ENCODE measurements around the gene LY6G6C. TPM values are rescaled to one million over a fixed set of nuclear protein-coding genes. Genes with fewer than 3 reads are reported as not detected.

Gene LY6G6C
- total and polyA plus RNA-seq, 2 experiments from 2014 or later = not detected

- DNase-seq (ENCODE audit: low spot score) (peak; percentile 81), ATAC-seq (peak; percentile 92)
- H3K4me1 ChIP-seq (ENCODE audit: insufficient read depth) = peaks cover 14% of the 10 kb centered on the region
- H3F3A ChIP-seq (replicated peaks; ENCODE audit: low read depth) = 0 out of 2 replicates have a peak, but pooled peaks cover 2% of the 10 kb centered on the region
- Mint-ChIP-seq H3K36me3 (ENCODE audit: low read depth) (peaks cover 6% of the 10 kb centered on the region), H3K9me3 (no peaks in the 10 kb centered on the region; the same call in 2 of the 3 replicates), H3K4me3 (peak overlapping the region; percentile 58), H3K27ac (no peak overlapping the region), H3K27me3 (ENCODE audit: insufficient read depth, low read depth, poor library complexity) (peaks cover 15% of the 10 kb centered on the region), H3K4me1 (peaks cover 24% of the 10 kb centered on the region)
- H3K27ac ChIP-seq (ENCODE audit: low read depth) = 0 out of 2 replicates have a peak overlapping the region, but pooled peaks have one; percentile 14
- H3K27me3 ChIP-seq (ENCODE audit: insufficient read depth) = no peaks in the 10 kb centered on the region
- peak overlapping the region; percentile 60 for H3K4me3 ChIP-seq
- H3K36me3 ChIP-seq (ENCODE audit: insufficient read depth) = no peaks in the 10 kb centered on the region
- peak; percentile 51 for TF ChIP-seq POLR2AphosphoS5 (IDR thresholded peaks at IDR 0.05; ENCODE audit: low read depth)
- TF ChIP-seq, protein P1, sequence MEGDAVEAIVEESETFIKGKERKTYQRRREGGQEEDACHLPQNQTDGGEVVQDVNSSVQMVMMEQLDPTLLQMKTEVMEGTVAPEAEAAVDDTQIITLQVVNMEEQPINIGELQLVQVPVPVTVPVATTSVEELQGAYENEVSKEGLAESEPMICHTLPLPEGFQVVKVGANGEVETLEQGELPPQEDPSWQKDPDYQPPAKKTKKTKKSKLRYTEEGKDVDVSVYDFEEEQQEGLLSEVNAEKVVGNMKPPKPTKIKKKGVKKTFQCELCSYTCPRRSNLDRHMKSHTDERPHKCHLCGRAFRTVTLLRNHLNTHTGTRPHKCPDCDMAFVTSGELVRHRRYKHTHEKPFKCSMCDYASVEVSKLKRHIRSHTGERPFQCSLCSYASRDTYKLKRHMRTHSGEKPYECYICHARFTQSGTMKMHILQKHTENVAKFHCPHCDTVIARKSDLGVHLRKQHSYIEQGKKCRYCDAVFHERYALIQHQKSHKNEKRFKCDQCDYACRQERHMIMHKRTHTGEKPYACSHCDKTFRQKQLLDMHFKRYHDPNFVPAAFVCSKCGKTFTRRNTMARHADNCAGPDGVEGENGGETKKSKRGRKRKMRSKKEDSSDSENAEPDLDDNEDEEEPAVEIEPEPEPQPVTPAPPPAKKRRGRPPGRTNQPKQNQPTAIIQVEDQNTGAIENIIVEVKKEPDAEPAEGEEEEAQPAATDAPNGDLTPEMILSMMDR (conservative IDR thresholded peaks at IDR 0.05; ENCODE audit: low read depth in 2 of 2) = peak in 1 of 2 experiments; percentile 12; a peak in 1 of 4 replicates
- no peak for TF ChIP-seq EZH2 (IDR thresholded peaks at IDR 0.05; ENCODE audit: low read depth, unreplicated experiment)
- no peaks in the 10 kb centered on the region for H3K9me2 ChIP-seq (ENCODE audit: insufficient read depth)
- peak overlapping the region; percentile 86 for H3K4me2 ChIP-seq
- no peaks in the 10 kb centered on the region for H4K20me1 ChIP-seq (replicated peaks; ENCODE audit: insufficient read depth)
- peak overlapping the region; percentile 90 for H2AFZ ChIP-seq
- no peaks in the 10 kb centered on the region for H3K79me2 ChIP-seq (replicated peaks; ENCODE audit: insufficient read depth)
These were observed 44.6 kb upstream of the LY6G6C start for GRCh38 chr6:31765910-31766794.

DNA sequence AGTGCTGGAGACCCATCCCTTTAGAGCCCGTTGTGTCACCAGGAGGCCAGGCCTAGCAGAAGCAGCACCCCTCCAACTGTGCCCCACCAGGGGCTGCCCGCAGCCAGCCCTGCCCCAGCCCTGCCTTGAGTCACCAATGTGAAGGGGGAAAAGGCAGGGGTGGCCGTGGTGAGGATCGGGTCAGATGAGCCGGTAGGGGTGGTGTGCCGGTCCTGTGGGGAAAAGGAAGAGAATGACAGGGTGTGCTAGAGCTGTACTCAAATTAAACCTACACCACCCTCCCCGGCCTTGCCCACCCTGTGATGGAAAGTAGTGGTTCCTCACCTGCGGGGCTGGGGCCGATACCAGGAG is 44.0 kb upstream of the LY6G6C start:
- DNase-seq (ENCODE audit: low spot score) (no peak), ATAC-seq (no peak)
- Histone ChIP-seq H3K4me2 (peak overlapping the region; percentile 86; the same call in 1 of the 2 replicates), H3K27me3 (ENCODE audit: insufficient read depth) (no peaks in the 10 kb centered on the region), H3F3A (replicated peaks; ENCODE audit: low read depth) (0 out of 2 replicates have a peak, but pooled peaks cover 2% of the 10 kb centered on the region), H3K36me3 (ENCODE audit: insufficient read depth) (no peaks in the 10 kb centered on the region), H3K9me2 (ENCODE audit: insufficient read depth) (no peaks in the 10 kb centered on the region), H2AFZ (no peak overlapping the region; the same call in 1 of the 2 replicates), H4K20me1 (replicated peaks; ENCODE audit: insufficient read depth) (no peaks in the 10 kb centered on the region), H3K27ac (ENCODE audit: low read depth) (no peak overlapping the region), H3K79me2 (replicated peaks; ENCODE audit: insufficient read depth) (no peaks in the 10 kb centered on the region), H3K4me1 (ENCODE audit: insufficient read depth) (peaks cover 14% of the 10 kb centered on the region), H3K4me3 (peak overlapping the region; percentile 60; the same call in 1 of the 2 replicates)
- Mint-ChIP-seq H3K27me3 (ENCODE audit: insufficient read depth, low read depth, poor library complexity) (peaks cover 15% of the 10 kb centered on the region), H3K27ac (no peak overlapping the region), H3K4me3 (peak overlapping the region; percentile 41; the same call in 1 of the 3 replicates), H3K36me3 (ENCODE audit: low read depth) (peaks cover 11% of the 10 kb centered on the region), H3K4me1 (peaks cover 24% of the 10 kb centered on the region), H3K9me3 (no peaks in the 10 kb centered on the region; the same call in 2 of the 3 replicates)
- TF ChIP-seq ZNF114 (CRISPR knock-in tag; IDR thresholded peaks at IDR 0.05) (no peak), ZNF462 (CRISPR knock-in tag; IDR thresholded peaks at IDR 0.05) (no peak), NANOG (IDR thresholded peaks at IDR 0.05; ENCODE audit: borderline replicate concordance) (no peak), EZH2phosphoT487 (IDR thresholded peaks at IDR 0.05; ENCODE audit: unreplicated experiment) (no peak)
